Smooth muscle cell (in vitro differentiated cells): ENCODE measurements around the gene FBXL14. TPM values are rescaled to one million over a fixed set of nuclear protein-coding genes. Genes with fewer than 3 reads are reported as not detected.
A peak's percentile ranks its signal among the peaks of the same experiment; 100 is the strongest.

Source experiments
- DNase-seq: peaks from one replicate; lab custom pipeline; 2025; ENCODE audit not compliant: unreplicated experiment; lab: John Stamatoyannopoulos, UW
- H2AFZ ChIP-seq: fragments of 200-600 bp; sonication (generic); 2 replicates; pipeline ENCODE4 v1.6.0; 2016; ENCODE audit warnings: antibody characterized with exemption, low read depth, mild to moderate bottlenecking
- H3F3A ChIP-seq: fragments of 200-600 bp; sonication (generic); 2 replicates; pipeline ENCODE4 v1.6.0; 2017; ENCODE audit warnings: antibody characterized with exemption, low read depth
- H3K27ac ChIP-seq: fragments of 200-600 bp; sonication (generic); 2 replicates; pipeline ENCODE4 v1.5.1; 2016; ENCODE audit warnings: low read depth, mild to moderate bottlenecking
- H3K27me3 ChIP-seq: fragments of 200-600 bp; sonication (generic); 2 replicates; pipeline ENCODE4 v1.6.1; 2016; ENCODE audit warnings: low read depth, mild to moderate bottlenecking
- H3K36me3 ChIP-seq: fragments of 200-600 bp; sonication (generic); 2 replicates; pipeline ENCODE4 v1.5.1; 2016; ENCODE audit warnings: low read depth
- H3K4me1 ChIP-seq: fragments of 200-600 bp; sonication (generic); 2 replicates; pipeline ENCODE4 v1.5.1; 2016; ENCODE audit warnings: low read depth
- H3K4me2 ChIP-seq: fragments of 200-600 bp; sonication (generic); 2 replicates; pipeline ENCODE4 v1.6.0; 2016; ENCODE audit warnings: mild to moderate bottlenecking
- H3K4me3 ChIP-seq: fragments of 200-600 bp; sonication (generic); 2 replicates; pipeline ENCODE4 v1.5.1; 2016; ENCODE audit warnings: mild to moderate bottlenecking
- H3K79me2 ChIP-seq: fragments of 200-600 bp; sonication (generic); 2 replicates; pipeline ENCODE4 v1.6.0; 2016; ENCODE audit warnings: low read depth, mild to moderate bottlenecking
- H3K9ac ChIP-seq: fragments of 200-600 bp; sonication (generic); 2 replicates; pipeline ENCODE4 v1.6.0; 2016; ENCODE audit warnings: low read depth
- H3K9me3 ChIP-seq: fragments of 200-600 bp; sonication (generic); replicated peaks from 2 replicates; pipeline ENCODE4 v1.5.1; 2016; ENCODE audit warnings: low read depth
- H4K20me1 ChIP-seq: fragments of 200-600 bp; sonication (generic); 2 replicates; pipeline ENCODE4 v1.6.0; 2016; ENCODE audit warnings: low read depth
- WGBS: methylation state at CpG from one replicate; pipeline ENCODE4 v1.1.7; 2016; ENCODE audit warnings: low lambda C conversion rate; 5-methylcytosine and 5-hydroxymethylcytosine counted together
- polyA plus RNA-seq: library from polyadenylated mRNA; unstranded; fragments of >200 nt; fragmentation: Nextera tagmentation; extraction: Ambion mirVana; gene quantifications from 2 replicates; pipeline ENCODE4 v1.2.1, GENCODE V29; 2016
- total RNA-seq: library from RNA; depleted of rRNA; stranded (reverse); fragments of >200 nt; gene quantifications from 2 replicates; pipeline ENCODE4 v1.2.3, GENCODE V29; 2014
- TF ChIP-seq, protein P1 (sequence below): fragments of 200-600 bp; sonication (generic); IDR thresholded peaks from 2 replicates; pipeline ENCODE4 v1.5.1; 2017; ENCODE audit warnings: borderline replicate concordance, mild to moderate bottlenecking, antibody characterized with exemption; ENCODE audit not compliant: insufficient read depth, poor library complexity, severe bottlenecking

The FBXL14 gene
- total and polyA plus RNA-seq, 2 experiments from 2014 or later, result 5.0 to 9.3 TPM

DNA sequence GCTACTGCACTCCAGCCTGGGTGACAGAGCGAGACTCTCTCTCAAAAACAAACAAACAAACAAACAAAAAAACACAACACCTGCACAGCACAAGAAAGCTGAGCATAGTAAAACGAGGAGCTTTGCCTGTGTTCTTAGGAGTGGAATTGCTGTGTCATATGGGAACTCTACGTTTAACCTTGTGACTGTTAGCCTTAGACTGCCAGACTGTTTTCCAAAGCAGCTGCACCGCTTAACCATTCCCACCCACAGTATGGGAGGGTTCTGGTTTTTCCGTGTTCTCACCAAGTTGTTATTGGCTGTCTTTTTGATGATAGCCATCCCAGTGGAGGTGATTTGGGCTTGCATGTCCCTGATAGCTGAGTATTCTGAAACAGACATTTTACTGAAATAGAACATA lies 43.8 kb upstream of the FBXL14 start:
- no peak overlapping the region for H3K4me2 ChIP-seq
- H3K4me3 ChIP-seq, result no peak overlapping the region
- WGBS, result 55% methylated on average over 5 of the region's 5 CpGs
- no peak overlapping the region for H3K9ac ChIP-seq
- no peak overlapping the region for H2AFZ ChIP-seq
- no peaks in the 10 kb centered on the region for H3K4me1 ChIP-seq
- peaks cover 19% of the 10 kb centered on the region for H3K27me3 ChIP-seq
- H3F3A ChIP-seq, result no peaks in the 10 kb centered on the region
- no peak overlapping the region for H3K27ac ChIP-seq
- TF ChIP-seq, protein P1, sequence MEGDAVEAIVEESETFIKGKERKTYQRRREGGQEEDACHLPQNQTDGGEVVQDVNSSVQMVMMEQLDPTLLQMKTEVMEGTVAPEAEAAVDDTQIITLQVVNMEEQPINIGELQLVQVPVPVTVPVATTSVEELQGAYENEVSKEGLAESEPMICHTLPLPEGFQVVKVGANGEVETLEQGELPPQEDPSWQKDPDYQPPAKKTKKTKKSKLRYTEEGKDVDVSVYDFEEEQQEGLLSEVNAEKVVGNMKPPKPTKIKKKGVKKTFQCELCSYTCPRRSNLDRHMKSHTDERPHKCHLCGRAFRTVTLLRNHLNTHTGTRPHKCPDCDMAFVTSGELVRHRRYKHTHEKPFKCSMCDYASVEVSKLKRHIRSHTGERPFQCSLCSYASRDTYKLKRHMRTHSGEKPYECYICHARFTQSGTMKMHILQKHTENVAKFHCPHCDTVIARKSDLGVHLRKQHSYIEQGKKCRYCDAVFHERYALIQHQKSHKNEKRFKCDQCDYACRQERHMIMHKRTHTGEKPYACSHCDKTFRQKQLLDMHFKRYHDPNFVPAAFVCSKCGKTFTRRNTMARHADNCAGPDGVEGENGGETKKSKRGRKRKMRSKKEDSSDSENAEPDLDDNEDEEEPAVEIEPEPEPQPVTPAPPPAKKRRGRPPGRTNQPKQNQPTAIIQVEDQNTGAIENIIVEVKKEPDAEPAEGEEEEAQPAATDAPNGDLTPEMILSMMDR, result no peak
- no peaks in the 10 kb centered on the region for H3K9me3 ChIP-seq
- no peak for DNase-seq
- H3K36me3 ChIP-seq, result no peaks in the 10 kb centered on the region
- no peaks in the 10 kb centered on the region for H3K79me2 ChIP-seq
- H4K20me1 ChIP-seq, result peaks cover 13% of the 10 kb centered on the region

GRCh38 chr12:1635301-1636095 lies 41.1 kb upstream of the FBXL14 start:
- H3K27me3 ChIP-seq, result peaks cover 9% of the 10 kb centered on the region
- no peak for DNase-seq
- no peak overlapping the region for H3K4me3 ChIP-seq
- H3K79me2 ChIP-seq, result no peaks in the 10 kb centered on the region
- H3K27ac ChIP-seq, result no peak overlapping the region
- no peaks in the 10 kb centered on the region for H3K9me3 ChIP-seq
- TF ChIP-seq, protein P1, result no peak
- H4K20me1 ChIP-seq, result peaks cover 20% of the 10 kb centered on the region
- WGBS, result 73% methylated on average over 11 of the region's 11 CpGs
- H3K9ac ChIP-seq, result no peak overlapping the region
- peaks cover 8% of the 10 kb centered on the region for H3K4me1 ChIP-seq
- no peaks in the 10 kb centered on the region for H3F3A ChIP-seq
- H3K4me2 ChIP-seq, result no peak overlapping the region
- no peak overlapping the region for H2AFZ ChIP-seq
- H3K36me3 ChIP-seq, result no peaks in the 10 kb centered on the region

DNA sequence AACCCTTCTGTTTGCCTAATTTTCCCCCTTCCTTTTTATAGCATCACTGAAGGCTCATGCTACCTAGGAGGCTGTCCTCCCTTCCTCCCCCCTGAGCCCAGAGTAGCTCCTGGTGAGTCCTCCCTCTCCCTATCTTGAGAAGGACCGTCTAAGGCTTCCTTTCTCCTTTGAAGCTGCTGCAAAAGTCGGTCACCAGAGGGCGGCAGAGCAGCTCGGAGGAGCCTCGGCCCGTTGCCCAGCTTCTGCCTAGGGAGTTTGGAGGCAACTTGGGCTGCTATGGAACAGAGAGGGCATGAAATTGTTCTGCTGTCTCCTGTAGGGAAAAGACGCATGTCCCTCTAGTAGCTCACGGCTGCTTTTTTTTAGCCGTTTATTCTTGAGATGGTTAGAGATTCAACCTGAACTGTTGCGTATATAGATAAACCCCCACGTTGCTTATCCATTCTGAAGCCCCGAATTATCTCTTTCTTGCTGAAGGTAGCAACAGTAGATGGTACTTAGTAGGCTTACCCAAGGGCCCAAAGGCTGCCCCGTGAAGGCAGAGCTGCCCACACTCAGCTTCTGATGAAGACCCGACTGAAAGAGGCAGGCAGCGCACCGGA lies 40.3 kb upstream of the FBXL14 start:
- Histone ChIP-seq H3F3A (no peaks in the 10 kb centered on the region), H3K27ac (no peak overlapping the region), H3K36me3 (no peaks in the 10 kb centered on the region), H3K9ac (no peak overlapping the region), H3K4me1 (peaks cover 14% of the 10 kb centered on the region), H3K27me3 (peaks cover 17% of the 10 kb centered on the region), H3K4me2 (no peak overlapping the region), H3K79me2 (no peaks in the 10 kb centered on the region), H3K9me3 (no peaks in the 10 kb centered on the region), H4K20me1 (peaks cover 28% of the 10 kb centered on the region), H3K4me3 (no peak overlapping the region), H2AFZ (no peak overlapping the region)
- 48% methylated on average over 16 of the region's 16 CpGs for WGBS
- DNase-seq, result peak; percentile 22
- TF ChIP-seq, protein P1, result peak; percentile 71
